Prostate gland (tissue), 2 donors: ENCODE results near the gene MBOAT1.

Source experiments
- POLR2A ChIP-seq: fragments of 450-650 bp; IDR thresholded peaks from one replicate; pipeline ENCODE4 v1.6.1; 2016; ENCODE audit warnings: antibody characterized with exemption, mild to moderate bottlenecking
- POLR2AphosphoS5 ChIP-seq: sonication (generic); formaldehyde crosslinking; IDR thresholded peaks from one replicate; pipeline ENCODE4 v1.6.1; 2017; ENCODE audit warnings: antibody characterized with exemption
- TF ChIP-seq, protein P1 (sequence below), 4 experiments: fragments of 200-600 bp in 2 of 4; fragments of 450-650 bp in 2 of 4; sonication (generic) in 2 of 4; IDR thresholded peaks; 1 replicate in 3 of 4; 2 replicates in 1 of 4; pipeline ENCODE4 v1.5.1; 2016 to 2019; ENCODE audit warnings: antibody characterized with exemption in 4 of 4, mild to moderate bottlenecking in 2 of 4, moderate library complexity in 2 of 4

DNA sequence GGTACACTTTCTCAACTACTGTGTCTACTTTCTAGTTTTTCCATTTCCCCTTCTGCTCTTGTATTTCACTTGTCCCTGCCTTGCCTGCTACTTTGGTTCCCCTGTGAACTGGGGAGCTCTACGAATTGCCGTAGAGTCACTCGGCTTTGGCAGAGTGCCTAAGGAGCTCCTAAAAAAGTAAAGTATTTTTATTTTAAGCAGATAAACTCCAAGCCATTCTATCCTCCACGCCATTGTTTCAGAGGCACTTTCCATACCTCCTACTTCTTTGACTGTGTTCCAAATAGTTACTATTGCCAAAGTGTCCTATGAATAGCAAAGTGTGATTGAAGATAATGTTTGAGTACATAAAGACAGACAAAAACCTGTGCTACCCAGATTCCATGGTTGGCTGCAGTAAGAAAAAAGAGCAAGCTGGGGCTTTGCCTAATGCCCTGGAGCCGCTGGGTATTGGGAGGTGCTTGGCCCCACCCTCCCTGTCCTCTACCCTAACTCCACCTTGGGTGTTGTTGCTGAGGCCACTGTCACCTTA is 5.1 kb upstream of the MBOAT1 start:
- peak; percentile 53 for TF ChIP-seq POLR2AphosphoS5
- TF ChIP-seq POLR2A = no peak
- TF ChIP-seq, protein P1, sequence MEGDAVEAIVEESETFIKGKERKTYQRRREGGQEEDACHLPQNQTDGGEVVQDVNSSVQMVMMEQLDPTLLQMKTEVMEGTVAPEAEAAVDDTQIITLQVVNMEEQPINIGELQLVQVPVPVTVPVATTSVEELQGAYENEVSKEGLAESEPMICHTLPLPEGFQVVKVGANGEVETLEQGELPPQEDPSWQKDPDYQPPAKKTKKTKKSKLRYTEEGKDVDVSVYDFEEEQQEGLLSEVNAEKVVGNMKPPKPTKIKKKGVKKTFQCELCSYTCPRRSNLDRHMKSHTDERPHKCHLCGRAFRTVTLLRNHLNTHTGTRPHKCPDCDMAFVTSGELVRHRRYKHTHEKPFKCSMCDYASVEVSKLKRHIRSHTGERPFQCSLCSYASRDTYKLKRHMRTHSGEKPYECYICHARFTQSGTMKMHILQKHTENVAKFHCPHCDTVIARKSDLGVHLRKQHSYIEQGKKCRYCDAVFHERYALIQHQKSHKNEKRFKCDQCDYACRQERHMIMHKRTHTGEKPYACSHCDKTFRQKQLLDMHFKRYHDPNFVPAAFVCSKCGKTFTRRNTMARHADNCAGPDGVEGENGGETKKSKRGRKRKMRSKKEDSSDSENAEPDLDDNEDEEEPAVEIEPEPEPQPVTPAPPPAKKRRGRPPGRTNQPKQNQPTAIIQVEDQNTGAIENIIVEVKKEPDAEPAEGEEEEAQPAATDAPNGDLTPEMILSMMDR (IDR thresholded peaks at IDR 0.05) = no peak
